CD4-positive, alpha-beta T cell treated with Interleukin-17A for 4 hours (primary cell): ENCODE measurements around the gene COMTD1.
A peak's percentile ranks its signal among the peaks of the same experiment; 100 is the strongest.
"Not testable (repeated sequence)": the region's sequence is repeated elsewhere in the genome, so short reads cannot be mapped to it uniquely, and the experiment has no call there.

Source experiments
- DNase-seq: peaks from one replicate; pipeline ENCODE4 v3.0.0-alpha.2; 2020; ENCODE audit warnings: mixed read lengths

COMTD1 gene

DNA sequence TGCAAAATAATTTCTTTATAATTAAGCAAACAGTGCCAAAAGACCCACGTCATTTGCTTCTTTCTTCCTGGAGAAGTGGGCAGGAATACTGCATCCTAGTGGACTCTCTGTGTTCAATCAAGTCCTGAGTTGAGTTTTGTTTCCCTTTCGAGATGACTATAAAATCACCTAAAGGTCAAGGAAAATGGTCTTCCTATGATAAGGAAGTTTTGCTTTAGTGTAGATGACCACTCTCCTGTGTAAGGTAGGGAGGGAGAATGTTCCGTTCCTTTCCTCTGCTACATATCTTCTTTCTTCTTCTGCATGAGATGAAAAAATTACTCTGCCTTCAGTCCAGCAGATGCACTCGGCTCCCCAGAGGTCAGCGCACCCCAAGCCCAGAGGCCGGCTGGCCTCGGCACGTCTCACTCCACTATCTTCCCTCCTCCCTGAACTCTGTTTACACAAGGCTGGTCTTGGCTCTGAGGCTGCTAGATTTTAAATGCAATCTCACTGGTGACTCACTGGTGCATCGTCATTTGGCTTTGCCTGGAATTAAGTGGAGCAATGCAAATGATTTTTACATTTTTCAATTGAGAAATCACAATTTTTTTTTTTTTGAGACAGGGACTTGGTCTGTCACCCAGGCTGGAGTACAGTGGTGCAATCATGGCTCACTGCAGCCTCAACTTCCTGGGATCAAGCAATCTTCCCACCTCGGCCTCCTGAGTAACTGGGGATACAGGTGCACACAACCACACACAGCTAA is 43.8 kb downstream of the COMTD1 start:
- no peak for DNase-seq

DNA sequence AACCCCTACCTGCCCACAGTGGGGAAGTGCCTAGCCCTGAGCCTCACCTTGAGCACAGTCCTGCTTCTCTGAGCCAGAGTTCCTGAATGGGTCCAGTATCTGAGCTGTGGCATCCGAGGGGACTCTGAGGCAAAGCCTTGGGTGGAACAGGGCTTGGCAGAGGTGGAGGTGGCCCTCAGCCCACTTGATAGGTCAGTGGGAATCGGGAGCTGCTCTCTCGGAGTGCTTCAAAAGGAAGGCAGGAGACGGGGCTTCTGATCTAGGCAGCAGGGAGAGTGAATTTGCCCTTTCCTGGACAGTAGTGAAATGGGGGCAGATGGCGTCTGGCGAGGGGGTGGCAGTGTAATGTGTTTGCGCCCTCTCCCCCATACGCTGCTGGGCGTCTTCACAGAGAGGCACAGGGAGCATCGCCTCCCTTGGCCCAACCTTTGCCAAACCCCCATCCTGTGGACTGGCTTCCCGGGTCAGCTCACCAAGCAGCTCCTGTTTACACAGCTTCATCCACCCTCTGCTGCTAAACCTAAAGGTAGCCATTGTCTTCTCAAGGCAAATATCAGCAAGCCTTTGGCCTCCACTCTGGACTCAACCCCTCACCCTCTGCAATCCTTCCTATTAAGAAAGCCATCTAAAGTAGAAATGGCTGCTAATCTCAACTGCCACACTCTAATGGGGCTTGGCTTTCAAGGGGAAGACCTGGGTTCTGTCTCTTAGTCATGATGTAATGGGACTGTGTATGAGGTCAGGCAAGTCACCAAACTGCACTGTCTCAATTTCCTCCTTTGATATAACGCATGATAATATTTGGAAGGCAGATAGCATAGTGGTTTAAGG is 46.3 kb downstream of the COMTD1 start:
- DNase-seq: no peak

DNA sequence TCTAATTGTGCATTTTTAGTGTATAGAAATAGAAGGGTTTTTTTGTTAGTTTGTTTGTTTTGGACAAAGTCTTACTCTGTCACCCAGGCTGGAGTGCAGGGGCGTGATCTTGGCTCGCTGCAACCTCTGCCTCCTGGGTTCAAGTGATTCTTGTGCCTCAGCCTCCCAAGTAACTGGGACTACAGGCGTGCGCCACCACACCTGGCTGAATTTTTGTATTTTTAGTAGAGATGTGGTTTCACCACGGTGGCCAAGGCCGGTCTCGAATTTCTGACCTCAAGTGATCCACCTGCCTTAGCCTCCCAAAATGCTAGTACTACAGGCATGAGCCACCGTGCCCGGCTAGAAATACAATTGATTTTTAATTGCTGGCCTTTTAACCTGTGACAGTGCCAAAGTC is 47.2 kb downstream of the COMTD1 start:
- DNase-seq: not testable (repeated sequence)

DNA sequence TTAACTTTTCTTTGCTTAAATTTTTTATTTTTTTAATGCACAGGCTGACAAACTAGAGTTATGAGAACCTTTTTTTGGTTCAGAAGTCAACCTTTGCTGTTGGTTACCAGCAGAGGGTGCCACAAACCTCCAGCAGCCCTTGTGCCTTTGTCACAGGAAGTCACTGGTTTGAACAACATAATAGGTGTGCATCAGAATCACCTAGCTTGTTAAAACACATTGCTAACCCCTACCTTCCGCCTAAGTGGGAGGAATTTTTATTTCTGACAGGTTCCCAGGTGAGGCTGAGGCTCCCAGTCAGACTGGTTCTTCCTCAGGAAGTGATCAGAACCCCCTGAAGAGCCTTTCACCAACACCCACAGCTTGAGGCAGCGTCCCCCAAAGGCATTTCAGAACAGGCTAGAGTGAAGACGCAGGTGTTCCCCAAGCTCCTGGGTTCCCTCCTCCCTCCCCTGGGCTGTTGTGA is 47.8 kb downstream of the COMTD1 start:
- DNase-seq: peak; percentile 76

DNA sequence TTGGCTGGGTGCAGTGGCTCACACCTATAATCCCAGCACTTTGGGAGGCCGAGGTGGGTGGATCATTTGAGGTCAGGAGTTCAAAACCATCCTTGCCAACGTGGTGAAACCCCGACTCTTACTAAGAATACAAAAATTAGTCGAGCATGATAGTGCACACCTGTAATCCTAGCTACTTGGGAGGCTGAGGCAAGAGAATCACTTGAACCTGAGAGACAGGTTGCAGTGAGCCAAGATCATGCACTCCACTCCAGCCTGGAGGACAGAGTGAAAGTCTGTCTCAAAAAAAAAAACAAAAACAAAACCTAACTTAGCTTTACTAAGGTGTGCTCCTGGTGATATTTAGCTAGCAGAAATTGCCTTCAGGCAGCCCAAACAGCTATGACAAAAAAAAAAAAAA is 49.4 kb downstream of the COMTD1 start:
- DNase-seq: no peak
